Measurements from ENCODE around the gene MEFV. TPM values are rescaled to one million over a fixed set of nuclear protein-coding genes. Genes with fewer than 3 reads are reported as not detected.
A peak's percentile ranks its signal among the peaks of the same experiment; 100 is the strongest.
"Not testable (repeated sequence)": the region's sequence is repeated elsewhere in the genome, so short reads cannot be mapped to it uniquely, and the experiment has no call there.

Gene MEFV
- total RNA-seq (2014; rRNA removed; shearing (Covaris generic)): 0.39 TPM in 1 of 2 replicates, not detected in the other

- peak; percentile 22 for DNase-seq (ENCODE audit: low read depth)
These were observed at the start of gene MEFV for GRCh38 chr16:3256146-3256865. Gene MEFV, minus strand, starts transcription at chr16:3256633. Its CDS starts 46 bp downstream, at chr16:3256587.

- no peak for DNase-seq (ENCODE audit: low read depth)
These were observed 49.6 kb upstream of the MEFV start for GRCh38 chr16:3306078-3306477.

- peak; percentile 90 for DNase-seq (ENCODE audit: low read depth)
These were observed 49.0 kb upstream of the MEFV start, which contains the start of the genes TIGD7 and ZNF75A for GRCh38 chr16:3305109-3306068. Gene TIGD7, minus strand, starts transcription at chr16:3305430. Its CDS starts 4,816 bp downstream, at chr16:3300614. Gene ZNF75A, plus strand, starts transcription at chr16:3305497. Its CDS starts 2,932 bp downstream, at chr16:3308429.

GRCh38 chr16:3304370-3304769 lies 47.9 kb upstream of the MEFV start:
- no peak for DNase-seq (ENCODE audit: low read depth)

GRCh38 chr16:3295783-3296182 lies 39.4 kb upstream of the MEFV start:
- no peak for DNase-seq (ENCODE audit: low read depth)

- no peak for DNase-seq (ENCODE audit: low read depth)
These were observed 38.8 kb upstream of the MEFV start for GRCh38 chr16:3295209-3295608.

- peak; percentile 51 for DNase-seq (ENCODE audit: low read depth)
These were observed 36.2 kb upstream of the MEFV start for GRCh38 chr16:3292604-3293003.

- DNase-seq (ENCODE audit: low read depth): no peak
These were observed 33.7 kb upstream of the MEFV start for GRCh38 chr16:3289998-3290673.

GRCh38 chr16:3285131-3285530 lies 28.7 kb upstream of the MEFV start:
- no peak for DNase-seq (ENCODE audit: low read depth)

- no peak for DNase-seq (ENCODE audit: low read depth)
These were observed 27.4 kb upstream of the MEFV start for GRCh38 chr16:3283543-3284447.

- peak; percentile 98 for DNase-seq (ENCODE audit: low read depth)
These were observed 26.5 kb upstream of the MEFV start, which contains the start of gene ZNF263 for GRCh38 chr16:3282730-3283542. Gene ZNF263, plus strand, starts transcription at chr16:3283491. Its CDS starts 328 bp downstream, at chr16:3283819.

GRCh38 chr16:3282103-3282729 lies 25.8 kb upstream of the MEFV start:
- DNase-seq (ENCODE audit: low read depth): peak; percentile 70

- DNase-seq (ENCODE audit: low read depth): no peak
These were observed 24.9 kb upstream of the MEFV start for GRCh38 chr16:3281222-3281820.

- no peak for DNase-seq (ENCODE audit: low read depth)
These were observed 20.2 kb upstream of the MEFV start for GRCh38 chr16:3276679-3277078.

- no peak for DNase-seq (ENCODE audit: low read depth)
These were observed 18.5 kb upstream of the MEFV start for GRCh38 chr16:3274947-3275346.

GRCh38 chr16:3274490-3274889 lies 18.1 kb upstream of the MEFV start:
- DNase-seq (ENCODE audit: low read depth): peak; percentile 64

GRCh38 chr16:3271281-3271680 lies 14.8 kb upstream of the MEFV start:
- not testable (repeated sequence) for DNase-seq (ENCODE audit: low read depth)

GRCh38 chr16:3270718-3271117 lies 14.3 kb upstream of the MEFV start:
- not testable (repeated sequence) for DNase-seq (ENCODE audit: low read depth)

- no peak for DNase-seq (ENCODE audit: low read depth)
These were observed 11.9 kb upstream of the MEFV start for GRCh38 chr16:3268294-3268693.
